IMR-90 (cell line): ENCODE data around the gene ATRNL1. TPM values are rescaled to one million over a fixed set of nuclear protein-coding genes. Genes with fewer than 3 reads are reported as not detected.
"Not testable (repeated sequence)": the region's sequence is repeated elsewhere in the genome, so short reads cannot be mapped to it uniquely, and the experiment has no call there.

Experiments
- ATAC-seq: fragments of 200-7000 bp; cut with Tn5 transposase; 2 replicates; pipeline ENCODE4 v1.9.1; 2020; ENCODE audit warnings: low read depth, mild to moderate bottlenecking, moderate library complexity
- BruUV-seq: library from RNA; stranded (reverse); fragments of 400-500 nt; replicated peaks from 2 replicates; lab custom pipeline; 2021; lab: Mats Ljungman, UMichigan
- CTCF ChIA-PET: fragments of 300-600 bp; formaldehyde crosslinking; extraction: SDS; loops from one replicate; lab custom pipeline; 2021; ENCODE audit warnings: antibody characterized with exemption; lab: Yijun Ruan, JAX
- POLR2A ChIA-PET: fragments of 300-600 bp; sonication (Branson Sonifier 250); formaldehyde crosslinking; loops from one replicate; lab custom pipeline; 2022; ENCODE audit warnings: antibody characterized with exemption; ENCODE audit not compliant: unreplicated experiment; lab: Charles Lee
- DNase-seq: peaks from one replicate; pipeline ENCODE4 v3.0.0; 2013
- H2AFZ ChIP-seq: replicated peaks from 2 replicates; pipeline ENCODE3; 2013; ENCODE audit warnings: low read length, mild to moderate bottlenecking; ENCODE audit not compliant: poor library complexity
- H2AK5ac ChIP-seq: 2 replicates; pipeline ENCODE4 v1.6.1; 2013; ENCODE audit warnings: low read depth, low read length, inconsistent platforms
- H2AK9ac ChIP-seq: replicated peaks from 2 replicates; pipeline ENCODE3; 2013; ENCODE audit warnings: mild to moderate bottlenecking, low read depth, low read length, moderate library complexity; ENCODE audit not compliant: poor library complexity
- H2BK120ac ChIP-seq: 2 replicates; pipeline ENCODE4 v1.6.1; 2013; ENCODE audit warnings: low read depth, low read length, inconsistent platforms
- H2BK15ac ChIP-seq: 3 replicates; pipeline ENCODE4 v1.6.1; 2013; ENCODE audit warnings: low read depth, low read length, inconsistent platforms
- H2BK20ac ChIP-seq: 2 replicates; pipeline ENCODE4 v1.6.1; 2013; ENCODE audit warnings: low read depth, mild to moderate bottlenecking, inconsistent platforms, low read length, moderate library complexity
- H2BK5ac ChIP-seq: 2 replicates; pipeline ENCODE4 v1.6.1; 2013; ENCODE audit warnings: mild to moderate bottlenecking, low read depth, low read length, inconsistent platforms; ENCODE audit not compliant: poor library complexity, severe bottlenecking
- H3K14ac ChIP-seq: replicated peaks from 2 replicates; pipeline ENCODE4 v1.6.1; 2013; ENCODE audit warnings: low read depth, low read length, inconsistent platforms
- H3K18ac ChIP-seq: 2 replicates; pipeline ENCODE4 v1.6.1; 2013; ENCODE audit warnings: low read depth, low read length, control low read depth
- H3K23ac ChIP-seq: 2 replicates; pipeline ENCODE4 v1.6.1; 2013; ENCODE audit warnings: low read depth, low read length, inconsistent platforms
- H3K27ac ChIP-seq: 2 replicates; pipeline ENCODE4 v1.5.1; 2013; ENCODE audit warnings: mild to moderate bottlenecking, control low read depth, low read length; ENCODE audit not compliant: insufficient read depth
- H3K27me3 ChIP-seq: 2 replicates; pipeline ENCODE4 v1.6.1; 2013; ENCODE audit warnings: low read length; ENCODE audit not compliant: control insufficient read depth, insufficient read depth
- H3K36me3 ChIP-seq: 2 replicates; pipeline ENCODE4 v1.6.1; 2013; ENCODE audit warnings: low read length, mixed read lengths; ENCODE audit not compliant: control insufficient read depth, insufficient read depth
- H3K4ac ChIP-seq: 2 replicates; pipeline ENCODE4 v1.6.1; 2013; ENCODE audit warnings: low read depth, low read length, inconsistent platforms
- H3K4me1 ChIP-seq: 2 replicates; pipeline ENCODE4 v1.6.1; 2013; ENCODE audit warnings: low read length, mixed read lengths; ENCODE audit not compliant: control insufficient read depth, insufficient read depth
- H3K4me2 ChIP-seq: 2 replicates; pipeline ENCODE4 v1.6.1; 2013; ENCODE audit warnings: low read depth, mild to moderate bottlenecking, control low read depth, low read length, moderate library complexity
- H3K4me3 ChIP-seq: 2 replicates; pipeline ENCODE4 v1.5.1; 2013; ENCODE audit warnings: low read depth, mild to moderate bottlenecking, control low read depth, low read length, moderate library complexity; ENCODE audit not compliant: insufficient read depth
- H3K56ac ChIP-seq: 2 replicates; pipeline ENCODE4 v1.6.1; 2013; ENCODE audit warnings: low read length, inconsistent platforms; ENCODE audit not compliant: insufficient read depth; ENCODE audit errors: extremely low read depth
- H3K79me1 ChIP-seq, 2 experiments: 2 replicates each; pipeline ENCODE4 v1.6.1; 2013; ENCODE audit warnings: low read length in 2 of 2, inconsistent platforms in 1 of 2, low read depth in 1 of 2
- H3K9ac ChIP-seq: 2 replicates; pipeline ENCODE4 v1.6.1; 2013; ENCODE audit warnings: low read depth, low read length, control low read depth
- H3K9me1 ChIP-seq: 2 replicates; pipeline ENCODE4 v1.6.1; 2013; ENCODE audit warnings: low read length, inconsistent platforms; ENCODE audit not compliant: insufficient read depth
- H3K9me3 ChIP-seq: 2 replicates; pipeline ENCODE4 v1.6.1; 2013; ENCODE audit warnings: low read length; ENCODE audit not compliant: control insufficient read depth, insufficient read depth
- H4K20me1 ChIP-seq: 2 replicates; pipeline ENCODE4 v1.6.1; 2013; ENCODE audit warnings: low read length, inconsistent platforms; ENCODE audit not compliant: insufficient read depth
- H4K5ac ChIP-seq: 2 replicates; pipeline ENCODE4 v1.6.1; 2013; ENCODE audit warnings: mild to moderate bottlenecking, low read depth, low read length, control low read depth
- H4K8ac ChIP-seq, 2 experiments: 2 replicates each; pipeline ENCODE4 v1.6.1; 2013; ENCODE audit warnings: low read depth in 2 of 2, low read length in 2 of 2, control low read depth in 1 of 2, inconsistent platforms in 1 of 2
- H4K91ac ChIP-seq: 2 replicates; pipeline ENCODE4 v1.6.1; 2013; ENCODE audit warnings: low read depth, low read length, inconsistent platforms; ENCODE audit not compliant: insufficient read depth
- WGBS, 2 experiments: methylation state at CpG; one replicate each; pipeline versions ENCODE4 v1.1.5 to v1.1.7; 2013; ENCODE audit warnings: missing lambda C conversion rate in 2 of 2; ENCODE audit not compliant: insufficient read length in 1 of 2; ENCODE audit errors: extremely low coverage in 2 of 2; 5-methylcytosine and 5-hydroxymethylcytosine counted together
- dilution Hi-C: fragments of 300-500 bp; cut with HindIII; formaldehyde crosslinking; loops from one replicate; pipeline ENCODE4 v1.14.3; 2018; ENCODE audit warnings: low sequenced_read_pairs; ENCODE audit not compliant: unreplicated experiment
- in situ Hi-C: fragments of 300-500 bp; cut with MboI; formaldehyde crosslinking; loops from 3 replicates; pipeline ENCODE4 v1.14.3; 2019; ENCODE audit warnings: low sequenced_read_pairs, inconsistent platforms, mixed read lengths
- intact Hi-C: fragments of 100-400 bp; cut with micrococcal nuclease; formaldehyde crosslinking; loops from 2 replicates; pipeline ENCODE4 v1.10.0; 2022
- polyA plus RNA-seq, 3 experiments: library from polyadenylated mRNA; depleted of rRNA; stranded (reverse); fragments of >200 nt; gene quantifications; 2 replicates each; pipeline ENCODE4 v1.2.3, GENCODE V29; 2012; ENCODE audit warnings: low replicate concordance in 1 of 3
- total RNA-seq: library from RNA; depleted of rRNA; stranded (reverse); fragments of >200 nt; gene quantifications from 2 replicates; pipeline ENCODE4 v1.2.3, GENCODE V29; 2012

The ATRNL1 gene
- total and polyA plus RNA-seq, 2 of the 4 experiments (the other 2 are of a cell fraction), result 0.18 to 0.19 TPM

DNA sequence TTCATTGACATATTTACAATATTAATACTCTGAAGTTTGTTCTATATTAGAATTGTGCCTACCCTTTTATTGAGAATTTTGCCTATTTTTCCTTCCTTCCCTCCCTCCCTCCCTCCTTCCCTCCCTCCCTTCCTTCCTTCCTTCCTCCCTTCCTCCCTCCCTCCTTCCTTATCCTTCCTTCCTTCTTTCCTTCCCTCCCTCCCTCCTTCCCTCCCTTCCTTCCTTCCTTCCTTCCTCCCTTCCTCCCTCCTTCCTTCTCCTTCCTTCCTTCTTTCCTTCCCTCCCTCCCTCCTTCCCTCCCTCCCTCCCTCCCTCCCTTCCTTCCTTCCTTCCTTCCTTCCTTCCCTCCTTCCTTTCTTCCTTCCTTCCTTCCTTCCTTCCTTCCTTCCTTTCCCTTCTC, 434.5 kb downstream of the ATRNL1 start:
- H2BK5ac ChIP-seq, H3K9ac ChIP-seq, H3K4me2 ChIP-seq, H3K9me3 ChIP-seq, intact Hi-C loops, H4K20me1 ChIP-seq, H2AK9ac ChIP-seq, H3K4me1 ChIP-seq, in situ Hi-C loops, H3K18ac ChIP-seq, CTCF ChIA-PET, H2AK5ac ChIP-seq, dilution Hi-C loops, DNase-seq, POLR2A ChIA-PET, H3K36me3 ChIP-seq, H4K91ac ChIP-seq, BruUV-seq, H3K79me1 ChIP-seq, H4K5ac ChIP-seq, H2BK15ac ChIP-seq, H2BK20ac ChIP-seq, H3K9me1 ChIP-seq, H3K27me3 ChIP-seq, H3K4ac ChIP-seq, H4K8ac ChIP-seq, H3K23ac ChIP-seq, H3K4me3 ChIP-seq, H3K56ac ChIP-seq, H3K14ac ChIP-seq, H2AFZ ChIP-seq, H2BK120ac ChIP-seq, H3K27ac ChIP-seq, ATAC-seq: not testable (repeated sequence)

DNA sequence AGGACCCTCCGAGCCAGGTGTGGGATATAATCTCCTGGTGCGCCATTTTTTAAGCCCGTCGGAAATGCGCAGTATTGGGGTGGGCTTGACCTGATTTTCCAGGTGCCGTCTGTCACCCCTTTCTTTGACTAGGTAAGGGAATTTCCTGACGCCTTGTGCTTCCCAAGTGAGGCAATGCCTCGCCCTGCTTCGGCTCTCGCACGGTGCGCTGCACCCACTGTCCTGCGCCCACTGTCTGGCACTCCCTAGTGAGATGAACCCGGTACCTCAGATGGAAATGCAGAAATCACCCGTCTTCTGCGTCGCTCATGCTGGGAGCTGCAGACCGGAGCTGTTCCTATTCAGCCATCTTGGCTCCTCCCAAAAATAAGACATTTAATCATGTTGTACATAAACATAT, 443.2 kb downstream of the ATRNL1 start:
- H3K56ac ChIP-seq, H3K4me3 ChIP-seq, CTCF ChIA-PET, H2BK15ac ChIP-seq, H2AK9ac ChIP-seq, H3K79me1 ChIP-seq, H2BK20ac ChIP-seq, H3K9me3 ChIP-seq, H3K9me1 ChIP-seq, H3K9ac ChIP-seq, H3K18ac ChIP-seq, BruUV-seq, intact Hi-C loops, H2AFZ ChIP-seq, H3K4me2 ChIP-seq, H2BK120ac ChIP-seq, H2AK5ac ChIP-seq, H4K8ac ChIP-seq, H4K5ac ChIP-seq, H3K4ac ChIP-seq, POLR2A ChIA-PET, dilution Hi-C loops, H3K4me1 ChIP-seq, H3K36me3 ChIP-seq, H3K23ac ChIP-seq, H4K91ac ChIP-seq, H2BK5ac ChIP-seq, H3K27me3 ChIP-seq, in situ Hi-C loops, H3K14ac ChIP-seq, H4K20me1 ChIP-seq, DNase-seq, ATAC-seq, H3K27ac ChIP-seq: not testable (repeated sequence)
- WGBS, 2 experiments, result no CpG with 5 or more reads among the region's 18 CpGs
